Activated CD8-positive, alpha-beta memory T cell treated with anti-CD3 and anti-CD28 coated beads for 4 hours (primary cell): ENCODE results near the gene APBB2.

Source experiments
- DNase-seq, 2 donors: peaks; one replicate each; pipeline ENCODE4 v3.0.0-alpha.2; 2020; ENCODE audit warnings: low read depth in 2 of 2

Gene APBB2

GRCh38 chr4:41214136-41214824 lies at the start of gene APBB2:
TSS of gene APBB2 (minus strand) at chr4:41214542. CDS start at chr4:41033254, 181,288 bp downstream.
- no peak for DNase-seq

DNA sequence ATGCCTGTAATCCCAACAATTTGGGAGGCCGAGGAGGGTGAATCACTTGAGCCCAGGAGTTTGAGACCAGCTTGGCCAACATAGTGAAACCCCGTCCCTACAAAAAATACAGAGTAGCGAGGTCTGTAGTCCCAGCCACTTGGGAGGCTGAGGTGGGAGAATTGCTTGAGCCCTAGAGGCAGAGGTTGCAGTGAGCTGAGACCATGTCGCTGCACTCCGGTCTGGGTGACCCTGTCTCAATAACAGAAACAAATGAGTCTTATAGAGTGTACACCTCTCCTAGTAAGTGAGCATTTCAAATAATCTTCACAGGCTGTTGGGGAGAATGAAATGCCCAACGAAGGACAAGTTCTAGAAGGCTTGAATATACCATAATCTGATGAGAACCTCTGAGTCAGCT lies 47.9 kb upstream of the APBB2 start:
- DNase-seq: no peak

- no peak for DNase-seq
These were observed 45.9 kb upstream of the APBB2 start for GRCh38 chr4:41260116-41260733.

DNA sequence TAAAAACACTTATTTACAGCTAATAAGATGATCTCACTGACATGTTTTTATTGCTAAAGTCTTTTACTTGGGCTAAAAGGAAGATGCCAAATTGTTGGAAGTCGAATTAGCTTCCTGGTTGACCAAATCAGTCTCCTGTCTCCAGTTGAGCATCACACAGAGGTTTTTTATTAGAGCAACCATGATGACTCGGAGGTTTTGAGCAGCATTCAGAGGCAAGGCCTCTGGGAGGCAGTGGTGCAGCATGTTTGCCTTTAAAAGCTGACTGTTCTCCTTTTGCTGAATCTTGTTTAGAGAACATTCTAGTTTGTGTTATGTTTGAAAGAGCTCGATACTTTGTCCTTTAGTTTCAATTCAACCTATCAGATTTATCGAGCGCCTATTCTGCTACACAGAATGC lies 44.4 kb upstream of the APBB2 start:
- no peak for DNase-seq

GRCh38 chr4:41257906-41258305 lies 43.6 kb upstream of the APBB2 start:
- DNase-seq: no peak

GRCh38 chr4:41257257-41257901 lies 43.0 kb upstream of the APBB2 start:
- DNase-seq: no peak

GRCh38 chr4:41256740-41257256 lies 42.5 kb upstream of the APBB2 start, which contains the start of gene UCHL1:
TSS of gene UCHL1 (plus strand) at chr4:41256928. CDS start at chr4:41256977, 49 bp downstream.
- DNase-seq: no peak

- DNase-seq: no peak
These were observed 41.9 kb upstream of the APBB2 start for GRCh38 chr4:41256131-41256739.

- no peak for DNase-seq
These were observed 31.6 kb upstream of the APBB2 start for GRCh38 chr4:41245983-41246382.

DNA sequence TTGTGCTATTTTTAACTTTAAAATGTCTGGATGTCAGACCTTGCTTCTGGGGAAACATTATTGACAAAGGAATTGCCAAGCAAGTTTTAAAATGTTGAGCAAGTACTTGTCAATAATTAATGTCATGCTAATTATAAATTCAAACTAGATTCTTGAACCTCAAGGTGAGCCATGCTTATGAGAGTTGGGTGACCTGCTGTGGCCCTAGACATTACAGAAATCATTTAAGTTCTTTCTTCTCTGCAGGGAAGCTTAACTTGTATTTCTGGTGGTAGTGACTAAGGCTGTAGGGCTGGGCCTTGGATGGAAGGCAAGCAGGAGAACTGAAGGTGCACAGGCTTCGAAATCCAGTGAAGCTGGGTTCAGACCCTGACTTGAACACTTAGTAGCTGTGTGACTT lies 27.6 kb upstream of the APBB2 start:
- no peak for DNase-seq

DNA sequence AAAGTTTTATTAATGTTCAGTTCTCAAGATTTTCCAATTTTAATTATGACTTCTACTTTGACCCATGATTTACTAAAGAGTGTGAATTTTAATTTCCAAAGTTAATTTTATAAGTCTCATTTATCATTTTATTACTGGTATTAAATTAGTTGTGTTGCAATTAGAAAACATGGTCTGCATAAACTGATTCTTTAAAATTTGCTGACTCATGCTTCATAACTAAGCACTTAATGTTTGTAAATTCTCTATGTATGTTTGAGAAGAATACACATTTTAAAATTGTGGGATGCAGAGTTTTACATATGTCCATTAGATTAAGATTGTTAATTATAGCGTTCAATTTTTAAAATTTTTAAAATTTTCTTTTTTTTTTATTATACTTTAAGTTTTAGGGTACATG lies 22.2 kb upstream of the APBB2 start:
- DNase-seq: no peak

GRCh38 chr4:41236032-41236431 lies 21.7 kb upstream of the APBB2 start:
- no peak for DNase-seq

DNA sequence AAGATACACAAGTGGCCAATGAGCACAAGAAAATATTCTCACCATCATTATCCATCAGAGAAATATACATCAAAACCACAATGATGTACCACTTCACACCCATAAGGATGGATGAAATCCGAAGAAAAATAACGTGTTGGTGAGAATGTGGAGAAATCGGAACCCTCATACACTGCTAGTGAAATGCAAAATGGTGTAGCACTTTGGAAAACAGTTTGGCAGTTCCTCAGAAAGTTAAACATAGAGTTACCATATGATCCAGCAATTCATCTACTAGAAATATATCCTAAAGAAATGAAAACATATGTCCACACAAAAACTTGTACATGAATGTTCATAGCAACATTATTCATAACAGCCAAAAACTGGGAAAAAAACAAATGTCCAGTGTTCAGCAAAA lies 18.5 kb upstream of the APBB2 start:
- no peak for DNase-seq

DNA sequence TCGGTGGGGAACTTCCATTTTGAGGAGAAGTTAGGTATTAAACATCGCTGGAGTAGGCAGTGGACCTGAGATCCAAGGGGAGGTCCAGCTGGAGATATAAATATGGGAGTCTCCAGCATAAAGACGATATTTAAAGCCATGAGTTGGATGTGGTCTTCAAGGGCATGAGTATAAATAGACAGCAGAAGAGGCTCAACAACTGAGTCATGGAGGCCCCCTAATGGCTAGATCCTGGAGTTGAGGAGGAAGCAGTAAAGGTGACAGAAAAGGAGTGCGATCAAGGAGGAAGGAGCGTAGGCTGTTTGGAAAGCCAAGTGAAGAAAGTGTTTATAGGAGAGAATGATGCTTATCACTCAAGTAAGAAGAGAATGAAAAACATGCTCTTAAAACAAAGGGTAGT lies 18.1 kb upstream of the APBB2 start:
- no peak for DNase-seq

DNA sequence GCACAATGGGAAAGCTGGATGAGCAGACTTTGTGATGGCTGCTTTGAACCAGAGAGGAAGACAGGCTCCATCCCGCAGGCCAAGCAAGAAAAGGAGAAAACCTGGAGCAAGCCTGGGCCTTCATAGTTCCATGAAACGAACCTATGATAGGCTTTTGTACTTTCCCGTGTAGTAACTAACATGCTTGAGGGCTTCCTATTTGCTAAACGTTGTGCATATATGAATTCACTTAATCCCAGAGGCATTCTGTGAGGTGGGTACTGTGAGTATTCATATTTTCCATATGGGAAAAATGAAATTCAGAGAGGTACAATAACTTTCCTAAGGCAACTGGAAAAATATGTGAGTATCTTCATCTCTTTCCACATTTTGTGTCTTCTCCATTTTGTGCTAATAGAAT lies 13.6 kb upstream of the APBB2 start:
- no peak for DNase-seq

DNA sequence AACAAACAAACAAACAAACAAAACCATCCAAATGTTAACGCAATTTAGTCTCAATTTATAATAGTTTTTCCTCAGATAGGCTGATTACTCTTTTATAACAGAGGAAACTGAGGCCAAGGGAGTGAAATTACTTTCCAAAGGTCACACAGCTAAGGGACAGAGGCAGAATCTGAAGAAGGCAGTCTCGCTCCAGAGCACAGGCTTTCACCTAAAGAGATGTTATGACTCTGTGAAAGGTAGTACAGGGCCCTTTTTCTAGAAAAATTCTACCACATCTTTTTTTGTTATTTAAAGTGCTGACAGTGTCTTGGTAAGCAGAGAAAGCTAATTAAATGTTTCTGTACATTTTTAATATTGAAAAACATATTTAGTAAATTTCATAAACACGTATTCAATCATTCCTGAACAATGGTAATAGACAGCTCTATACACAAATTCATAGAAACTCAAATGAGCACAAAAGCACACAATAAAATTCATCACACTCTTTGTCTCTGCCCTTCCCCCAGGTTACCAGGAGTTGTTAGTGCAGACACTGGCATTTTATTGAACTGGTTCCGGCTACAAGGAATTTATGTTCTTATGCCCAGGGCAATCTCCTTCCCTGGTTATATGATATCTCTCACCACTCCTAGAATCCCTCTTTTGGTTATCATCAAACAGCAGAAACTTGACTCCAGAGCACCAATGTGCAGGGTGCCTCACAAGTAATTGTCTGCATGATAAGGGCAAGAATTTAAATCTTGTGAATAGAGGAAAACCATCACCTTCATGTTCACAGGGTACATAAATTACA lies 7.7 kb upstream of the APBB2 start:
- no peak for DNase-seq

DNA sequence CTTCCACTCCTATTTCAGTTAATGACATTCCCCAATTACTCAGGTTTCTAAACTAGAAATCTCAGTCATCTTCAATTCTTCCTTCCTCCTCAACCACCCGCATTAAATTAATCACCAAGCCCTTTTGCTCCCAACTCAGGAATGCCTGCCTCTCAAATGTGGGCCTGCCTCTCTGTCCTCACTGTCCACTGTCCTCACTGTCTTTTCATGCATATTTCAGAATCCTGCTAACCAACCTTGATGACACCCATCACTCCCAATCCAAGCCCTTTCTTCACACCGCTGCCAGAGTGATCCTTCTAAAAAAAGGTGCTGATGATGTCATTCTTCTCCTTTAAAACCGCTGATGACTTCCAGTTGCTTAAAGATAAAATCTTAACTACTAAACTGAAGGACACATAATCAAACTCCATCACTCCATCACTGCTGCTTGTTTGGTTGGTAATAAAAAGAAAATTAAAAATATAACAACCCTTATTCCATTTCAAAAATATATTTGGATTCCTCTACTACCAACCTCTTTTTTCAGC lies 5.1 kb upstream of the APBB2 start:
- DNase-seq: no peak

- no peak for DNase-seq
These were observed 4.4 kb upstream of the APBB2 start for GRCh38 chr4:41218703-41219102.

DNA sequence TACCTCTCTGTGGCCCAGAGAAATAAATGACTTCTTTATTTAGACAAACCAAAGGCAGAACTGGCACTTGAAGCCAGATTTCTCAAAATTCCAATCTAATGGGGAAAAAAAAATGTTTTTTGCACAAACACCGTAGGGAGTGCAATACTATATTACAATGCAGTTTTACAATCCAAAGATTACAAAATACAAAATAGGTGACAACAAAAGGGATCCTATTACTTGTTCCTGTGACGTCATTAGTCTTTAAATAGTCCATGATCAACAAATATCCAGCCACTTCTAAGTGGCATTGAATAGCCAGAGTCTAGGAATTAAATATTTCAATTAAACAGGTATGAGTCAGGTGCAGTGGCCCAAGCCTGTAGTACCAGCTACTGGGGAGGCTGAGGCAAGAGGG lies 3.0 kb upstream of the APBB2 start:
- no peak for DNase-seq

DNA sequence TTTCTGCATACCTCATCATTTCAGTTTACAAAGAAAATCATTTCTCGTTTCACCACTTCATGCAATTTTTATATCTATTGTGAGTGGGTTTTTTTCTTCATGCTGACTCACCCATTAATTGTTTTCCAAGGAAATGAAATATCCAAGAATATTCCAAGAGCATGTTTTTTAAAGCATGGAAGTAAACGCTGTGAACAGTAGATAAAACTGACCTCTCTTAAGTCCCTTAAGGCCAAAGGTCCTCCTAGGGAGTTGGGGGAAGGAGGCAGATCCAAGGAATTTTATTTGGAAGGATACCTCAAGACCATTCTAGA lies 2.6 kb upstream of the APBB2 start:
- no peak for DNase-seq

GRCh38 chr4:41216294-41217019 lies 2.1 kb upstream of the APBB2 start:
- no peak for DNase-seq
